Testis (tissue), 2 donors: ENCODE results near the gene CACNA1D.

Experiments
- POLR2A ChIP-seq: fragments of 450-650 bp; IDR thresholded peaks from one replicate; pipeline ENCODE4 v1.6.1; 2017; ENCODE audit warnings: antibody characterized with exemption, mild to moderate bottlenecking, moderate library complexity
- TF ChIP-seq, protein P1 (sequence below), 3 experiments: fragments of 450-650 bp in 2 of 3; fragments of 200-600 bp in 1 of 3; sonication (generic) in 1 of 3; IDR thresholded peaks; one replicate each; pipeline ENCODE4 v1.5.1; 2016 to 2019; ENCODE audit warnings: antibody characterized with exemption in 3 of 3, mild to moderate bottlenecking in 2 of 3, moderate library complexity in 1 of 3

DNA sequence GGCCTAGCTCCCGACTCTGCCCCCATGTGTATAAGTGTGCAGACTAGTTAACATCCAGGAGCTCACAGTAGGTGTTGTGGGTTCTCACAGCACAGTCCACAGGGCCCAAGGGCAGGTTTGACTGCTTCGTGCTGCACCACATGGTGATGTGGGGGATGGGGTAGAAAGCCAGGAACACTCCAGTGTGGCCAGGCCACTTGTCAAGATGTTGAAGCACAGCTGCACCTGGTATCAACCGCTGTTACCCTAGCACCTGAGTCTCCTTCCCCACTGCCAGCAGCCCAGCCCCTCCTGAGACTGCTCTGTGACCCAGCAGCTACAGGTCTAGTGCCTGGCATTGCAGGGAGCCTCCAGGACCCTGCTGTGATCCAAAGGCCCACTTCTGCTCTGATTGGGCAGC, 298.5 kb downstream of the CACNA1D start:
- TF ChIP-seq, protein P1, sequence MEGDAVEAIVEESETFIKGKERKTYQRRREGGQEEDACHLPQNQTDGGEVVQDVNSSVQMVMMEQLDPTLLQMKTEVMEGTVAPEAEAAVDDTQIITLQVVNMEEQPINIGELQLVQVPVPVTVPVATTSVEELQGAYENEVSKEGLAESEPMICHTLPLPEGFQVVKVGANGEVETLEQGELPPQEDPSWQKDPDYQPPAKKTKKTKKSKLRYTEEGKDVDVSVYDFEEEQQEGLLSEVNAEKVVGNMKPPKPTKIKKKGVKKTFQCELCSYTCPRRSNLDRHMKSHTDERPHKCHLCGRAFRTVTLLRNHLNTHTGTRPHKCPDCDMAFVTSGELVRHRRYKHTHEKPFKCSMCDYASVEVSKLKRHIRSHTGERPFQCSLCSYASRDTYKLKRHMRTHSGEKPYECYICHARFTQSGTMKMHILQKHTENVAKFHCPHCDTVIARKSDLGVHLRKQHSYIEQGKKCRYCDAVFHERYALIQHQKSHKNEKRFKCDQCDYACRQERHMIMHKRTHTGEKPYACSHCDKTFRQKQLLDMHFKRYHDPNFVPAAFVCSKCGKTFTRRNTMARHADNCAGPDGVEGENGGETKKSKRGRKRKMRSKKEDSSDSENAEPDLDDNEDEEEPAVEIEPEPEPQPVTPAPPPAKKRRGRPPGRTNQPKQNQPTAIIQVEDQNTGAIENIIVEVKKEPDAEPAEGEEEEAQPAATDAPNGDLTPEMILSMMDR (IDR thresholded peaks at IDR 0.05): no peak
- TF ChIP-seq POLR2A: no peak
